Measurements from ENCODE around the gene HS6ST1. TPM values are rescaled to one million over a fixed set of nuclear protein-coding genes. Genes with fewer than 3 reads are reported as not detected.

HS6ST1 gene
- total and polyA plus RNA-seq, 2 donors (not counting 1 experiment from before 2014, with no cell fraction given): 7.8 to 22.7 TPM

DNA sequence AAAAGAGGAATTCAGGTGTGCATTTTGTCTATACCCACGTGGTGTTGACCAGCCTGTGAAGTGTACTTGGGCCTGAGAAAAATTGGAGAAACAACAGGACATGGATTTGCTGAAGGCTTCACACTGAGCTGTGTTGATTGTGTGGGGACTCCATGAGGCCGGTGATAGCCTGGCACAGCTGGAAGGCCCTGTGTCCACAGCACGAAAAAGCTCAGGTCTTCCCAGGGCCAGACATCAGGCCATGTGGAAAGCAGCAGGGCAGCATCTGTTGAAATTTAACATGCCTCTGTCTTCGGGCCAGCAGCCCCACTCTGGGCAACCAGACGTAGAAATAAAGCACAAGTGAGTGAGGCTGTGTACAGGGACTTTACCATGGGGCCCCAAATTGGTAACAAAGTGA lies 84.1 kb downstream of the HS6ST1 start:
- Mint-ChIP-seq H3K4me3 (no peak overlapping the region), H3K9me3 (ENCODE audit: insufficient read depth) (no peaks in the 10 kb centered on the region), H3K27me3 (peaks cover 3% of the 10 kb centered on the region), H3K4me1 (peaks cover 6% of the 10 kb centered on the region), H3K27ac (no peak overlapping the region)
- H3K4me1 ChIP-seq (ENCODE audit: control insufficient read depth in 2 of 2, insufficient read depth in 2 of 2, low read length in 2 of 2): peaks cover 5 to 8% of the 10 kb centered on the region in 2 donors
- ChIA-PET POLR2A (interaction anchor here (0.7 kb wide), 1 partner anchor 1995 kb away, joined by 3 read pairs; no protein-coding TSS in a partner anchor), CTCF (interaction anchor here (0.7 to 3.0 kb wide), 6 partner anchors 17 to 779 kb away, joined by 3 to 13 read pairs (median 3); no protein-coding TSS in a partner anchor)
- TF ChIP-seq, protein P1, sequence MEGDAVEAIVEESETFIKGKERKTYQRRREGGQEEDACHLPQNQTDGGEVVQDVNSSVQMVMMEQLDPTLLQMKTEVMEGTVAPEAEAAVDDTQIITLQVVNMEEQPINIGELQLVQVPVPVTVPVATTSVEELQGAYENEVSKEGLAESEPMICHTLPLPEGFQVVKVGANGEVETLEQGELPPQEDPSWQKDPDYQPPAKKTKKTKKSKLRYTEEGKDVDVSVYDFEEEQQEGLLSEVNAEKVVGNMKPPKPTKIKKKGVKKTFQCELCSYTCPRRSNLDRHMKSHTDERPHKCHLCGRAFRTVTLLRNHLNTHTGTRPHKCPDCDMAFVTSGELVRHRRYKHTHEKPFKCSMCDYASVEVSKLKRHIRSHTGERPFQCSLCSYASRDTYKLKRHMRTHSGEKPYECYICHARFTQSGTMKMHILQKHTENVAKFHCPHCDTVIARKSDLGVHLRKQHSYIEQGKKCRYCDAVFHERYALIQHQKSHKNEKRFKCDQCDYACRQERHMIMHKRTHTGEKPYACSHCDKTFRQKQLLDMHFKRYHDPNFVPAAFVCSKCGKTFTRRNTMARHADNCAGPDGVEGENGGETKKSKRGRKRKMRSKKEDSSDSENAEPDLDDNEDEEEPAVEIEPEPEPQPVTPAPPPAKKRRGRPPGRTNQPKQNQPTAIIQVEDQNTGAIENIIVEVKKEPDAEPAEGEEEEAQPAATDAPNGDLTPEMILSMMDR (IDR thresholded peaks at IDR 0.05): no peak
- no peak for TF ChIP-seq EZH2 (IDR thresholded peaks at IDR 0.05; ENCODE audit: borderline replicate concordance, insufficient read depth, low read depth, low read length, poor library complexity, severe bottlenecking)
- peaks cover 0 to 13% (median 5%) of the 10 kb centered on the region in 4 experiments for H3K27me3 ChIP-seq (replicated peaks in 1 of 4; ENCODE audit: control extremely low read depth in 1 of 4, control insufficient read depth in 3 of 4, insufficient read depth in 4 of 4, low read length in 3 of 4)
- 95% methylated on average over 5 of the region's 5 CpGs for WGBS (ENCODE audit: insufficient coverage)
- H3K4me3 ChIP-seq (ENCODE audit: control extremely low read depth in 1 of 5, extremely low read depth in 1 of 5, insufficient read depth in 1 of 5, low read depth in 2 of 5, low read length in 4 of 5): no peak overlapping the region
- DNase-seq: no peak
- H3K27ac ChIP-seq (ENCODE audit: low read length in 2 of 2): no peak overlapping the region
- no peaks in the 10 kb centered on the region for H3K36me3 ChIP-seq (replicated peaks in 1 of 2; ENCODE audit: control extremely low read depth in 1 of 2, control insufficient read depth in 1 of 2, extremely low read depth in 1 of 2, insufficient read depth in 2 of 2, low read length in 1 of 2)
- no peak for ATAC-seq (ENCODE audit: low read depth)
- H4K20me1 ChIP-seq (ENCODE audit: control insufficient read depth, insufficient read depth, low read length, poor library complexity, severe bottlenecking): no peaks in the 10 kb centered on the region
- H3K9ac ChIP-seq (ENCODE audit: low read length): no peak overlapping the region
- intact Hi-C loops (cut with micrococcal nuclease): no loop called here
- no peak overlapping the region for H3K4me2 ChIP-seq (replicated peaks; ENCODE audit: low read depth, low read length, poor library complexity, severe bottlenecking)
- peaks cover 0 to 3% (median 0%) of the 10 kb centered on the region in 3 donors for H3K9me3 ChIP-seq (ENCODE audit: control extremely low read depth in 1 of 3, control insufficient read depth in 2 of 3, insufficient read depth in 1 of 3, low read length in 2 of 3)
- H2AFZ ChIP-seq (ENCODE audit: insufficient read depth, low read depth, low read length, poor library complexity, severe bottlenecking): no peak overlapping the region
- H3K79me2 ChIP-seq (ENCODE audit: control insufficient read depth, insufficient read depth, low read length): no peaks in the 10 kb centered on the region

DNA sequence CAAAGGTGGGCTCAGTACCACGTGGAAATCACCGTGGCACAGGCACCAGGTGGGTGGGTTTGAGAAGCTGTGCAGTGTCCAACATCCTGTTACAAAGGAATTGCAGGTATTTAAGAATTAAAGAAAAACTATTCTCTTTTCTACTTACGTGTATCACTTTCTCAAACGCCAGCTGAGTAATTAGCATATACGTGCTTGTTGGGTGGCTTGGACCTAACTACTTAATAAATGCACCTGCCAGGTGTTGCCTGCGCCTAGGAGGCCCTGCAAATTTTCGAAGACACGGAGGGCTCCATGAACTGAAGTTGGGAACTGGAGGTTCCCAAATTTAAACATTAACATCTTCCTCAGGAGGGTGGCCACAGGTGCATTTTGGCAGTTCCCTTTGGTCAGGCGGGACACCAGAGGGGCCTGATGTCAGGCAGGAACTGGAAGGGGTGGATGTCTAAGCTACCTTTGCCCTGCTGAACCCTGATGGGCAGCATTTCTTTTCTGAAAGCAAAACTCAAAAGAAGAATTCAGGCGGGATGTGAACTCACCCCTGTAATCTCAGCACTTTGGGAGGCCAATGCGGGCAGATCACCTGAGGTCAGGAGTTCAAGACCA lies 84.8 kb downstream of the HS6ST1 start:
- CTCF ChIA-PET: interaction anchor here (0.6 to 3.0 kb wide), 9 partner anchors 18 to 778 kb away, joined by 3 to 13 read pairs (median 3); no protein-coding TSS in a partner anchor
- H2AFZ ChIP-seq (ENCODE audit: insufficient read depth, low read depth, low read length, poor library complexity, severe bottlenecking): peak overlapping the region; percentile 97
- POLR2A ChIA-PET: interaction anchor here (0.6 to 0.7 kb wide), 2 partner anchors 10 to 1995 kb away, joined by 3 to 6 read pairs; no protein-coding TSS in a partner anchor

More for the DNA sequence above, 84.8 kb downstream of the HS6ST1 start:
- Histone ChIP-seq H3K36me3 (replicated peaks in 1 of 2; ENCODE audit: control extremely low read depth in 1 of 2, control insufficient read depth in 1 of 2, extremely low read depth in 1 of 2, insufficient read depth in 2 of 2, low read length in 1 of 2) (no peaks in the 10 kb centered on the region), H3K4me3 (ENCODE audit: control extremely low read depth in 1 of 5, extremely low read depth in 1 of 5, insufficient read depth in 1 of 5, low read depth in 2 of 5, low read length in 4 of 5) (peak overlapping the region in 3 of 5 experiments; percentile 68 to 77 (median 74)), H3K9me3 (ENCODE audit: control extremely low read depth in 1 of 3, control insufficient read depth in 2 of 3, insufficient read depth in 1 of 3, low read length in 2 of 3) (peaks cover 0 to 3% (median 0%) of the 10 kb centered on the region in 3 donors), H3K4me1 (ENCODE audit: control insufficient read depth in 2 of 2, insufficient read depth in 2 of 2, low read length in 2 of 2) (peaks cover 5 to 8% of the 10 kb centered on the region in 2 donors), H3K27ac (ENCODE audit: low read length in 2 of 2) (no peak overlapping the region), H3K79me2 (ENCODE audit: control insufficient read depth, insufficient read depth, low read length) (no peaks in the 10 kb centered on the region), H3K4me2 (replicated peaks; ENCODE audit: low read depth, low read length, poor library complexity, severe bottlenecking) (peak overlapping the region; percentile 98), H3K27me3 (replicated peaks in 1 of 4; ENCODE audit: control extremely low read depth in 1 of 4, control insufficient read depth in 3 of 4, insufficient read depth in 4 of 4, low read length in 3 of 4) (peaks cover 0 to 13% (median 5%) of the 10 kb centered on the region in 4 experiments), H3K9ac (ENCODE audit: low read length) (peak overlapping the region; percentile 83), H4K20me1 (ENCODE audit: control insufficient read depth, insufficient read depth, low read length, poor library complexity, severe bottlenecking) (no peaks in the 10 kb centered on the region)
- TF ChIP-seq EZH2 (IDR thresholded peaks at IDR 0.05; ENCODE audit: borderline replicate concordance, insufficient read depth, low read depth, low read length, poor library complexity, severe bottlenecking): no peak
- TF ChIP-seq, protein P1 (IDR thresholded peaks at IDR 0.05): peak; percentile 71
- 63% methylated on average over 5 of the region's 11 CpGs for WGBS (ENCODE audit: insufficient coverage)
- H3K9me3 Mint-ChIP-seq (ENCODE audit: insufficient read depth): no peaks in the 10 kb centered on the region
- intact Hi-C loops (cut with micrococcal nuclease): loop anchor here (1.0 to 2.0 kb wide), 3 partner anchors 55 to 351 kb away; no protein-coding TSS in a partner anchor
- H3K4me1 Mint-ChIP-seq: peaks cover 6% of the 10 kb centered on the region
- H3K27ac Mint-ChIP-seq: peak overlapping the region; percentile 41
- DNase-seq (no peak), ATAC-seq (ENCODE audit: low read depth) (peak; percentile 4)
- H3K27me3 Mint-ChIP-seq: peaks cover 3% of the 10 kb centered on the region
- peak overlapping the region; percentile 85 for H3K4me3 Mint-ChIP-seq

Measured in B cell (primary cell).